Measurements from ENCODE around the gene SLC22A1. TPM values are rescaled to one million over a fixed set of nuclear protein-coding genes. Genes with fewer than 3 reads are reported as not detected.

SLC22A1 gene
- total and polyA plus RNA-seq, 10 of the 15 experiments (the other 5 are each of a cell fraction or from before 2014, with no cell fraction given), result 0.09 to 0.28 (median 0.15) TPM; not detected in 3

DNA sequence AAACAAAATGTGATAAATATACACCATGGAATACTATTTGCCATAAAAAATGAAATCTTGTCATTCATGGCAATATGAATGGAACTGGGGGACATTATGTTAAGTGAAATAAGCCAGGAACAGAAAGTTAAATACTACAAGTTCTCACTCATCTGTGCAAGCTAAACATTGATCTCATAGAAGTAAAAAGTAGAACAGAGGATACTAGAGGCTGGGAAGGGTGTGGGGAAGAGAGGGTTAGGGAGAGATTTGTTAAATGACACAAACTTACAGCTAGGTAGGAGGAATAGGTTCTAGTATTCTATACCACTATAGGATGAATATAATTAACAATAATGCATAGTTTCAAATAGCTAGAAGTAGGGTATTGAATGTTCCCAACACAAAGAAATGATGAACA is 76.0 kb downstream of the SLC22A1 start:
- SMC1A ChIA-PET (ENCODE audit: uncharacterized antibody, unreplicated experiment), result interaction anchor here (1.4 kb wide), 1 partner anchor 10 kb away, joined by 3 read pairs; no protein-coding TSS in a partner anchor

More for the DNA sequence above, 76.0 kb downstream of the SLC22A1 start:
- Histone ChIP-seq H3K27ac (ENCODE audit: control insufficient read depth, insufficient read depth) (no peak overlapping the region), H3K9me3 (replicated peaks; ENCODE audit: control insufficient read depth, insufficient read depth, low read length) (no peaks in the 10 kb centered on the region; the same call in 1 of the 3 replicates), H2AFZ (ENCODE audit: control insufficient read depth, low read depth, low read length) (no peak overlapping the region), H3K36me3 (ENCODE audit: control insufficient read depth in 2 of 2, insufficient read depth in 2 of 2, low read length in 1 of 2) (no peaks in the 10 kb centered on the region), H3K4me1 (ENCODE audit: control insufficient read depth, insufficient read depth, low read length) (no peaks in the 10 kb centered on the region), H4K20me1 (ENCODE audit: control insufficient read depth, insufficient read depth) (no peaks in the 10 kb centered on the region), H3K4me2 (ENCODE audit: control insufficient read depth, insufficient read depth) (no peak overlapping the region), H3K79me2 (ENCODE audit: control insufficient read depth, insufficient read depth, low read length) (no peaks in the 10 kb centered on the region), H3K4me3 (no peak overlapping the region), H3K27me3 (replicated peaks in 1 of 2; ENCODE audit: control insufficient read depth in 2 of 2, insufficient read depth in 2 of 2, low read length in 1 of 2) (no peaks in the 10 kb centered on the region), H3K9ac (ENCODE audit: control insufficient read depth, insufficient read depth, low read length) (no peak overlapping the region)
- DNase-seq (ENCODE audit: low read depth, low spot score) (no peak), FAIRE-seq (no peak), ATAC-seq (no peak)
- TF ChIP-seq, protein P1, sequence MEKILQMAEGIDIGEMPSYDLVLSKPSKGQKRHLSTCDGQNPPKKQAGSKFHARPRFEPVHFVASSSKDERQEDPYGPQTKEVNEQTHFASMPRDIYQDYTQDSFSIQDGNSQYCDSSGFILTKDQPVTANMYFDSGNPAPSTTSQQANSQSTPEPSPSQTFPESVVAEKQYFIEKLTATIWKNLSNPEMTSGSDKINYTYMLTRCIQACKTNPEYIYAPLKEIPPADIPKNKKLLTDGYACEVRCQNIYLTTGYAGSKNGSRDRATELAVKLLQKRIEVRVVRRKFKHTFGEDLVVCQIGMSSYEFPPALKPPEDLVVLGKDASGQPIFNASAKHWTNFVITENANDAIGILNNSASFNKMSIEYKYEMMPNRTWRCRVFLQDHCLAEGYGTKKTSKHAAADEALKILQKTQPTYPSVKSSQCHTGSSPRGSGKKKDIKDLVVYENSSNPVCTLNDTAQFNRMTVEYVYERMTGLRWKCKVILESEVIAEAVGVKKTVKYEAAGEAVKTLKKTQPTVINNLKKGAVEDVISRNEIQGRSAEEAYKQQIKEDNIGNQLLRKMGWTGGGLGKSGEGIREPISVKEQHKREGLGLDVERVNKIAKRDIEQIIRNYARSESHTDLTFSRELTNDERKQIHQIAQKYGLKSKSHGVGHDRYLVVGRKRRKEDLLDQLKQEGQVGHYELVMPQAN (conservative IDR thresholded peaks at IDR 0.05), result no peak
- no peak for TF ChIP-seq CHD1 (IDR thresholded peaks at IDR 0.05; ENCODE audit: low read depth, low read length)
- no peak for TF ChIP-seq YY1 (IDR thresholded peaks at IDR 0.05; ENCODE audit: low read depth, low read length)
- TF ChIP-seq GABPA (IDR thresholded peaks at IDR 0.05; ENCODE audit: low read depth), result no peak
- TF ChIP-seq NRF1 (conservative IDR thresholded peaks at IDR 0.05; ENCODE audit: low read depth, low read length), result no peak
- TF ChIP-seq SUPT20H (IDR thresholded peaks at IDR 0.05; ENCODE audit: borderline replicate concordance, control insufficient read depth, low read depth, low read length), result no peak
- TF ChIP-seq YBX1 (IDR thresholded peaks at IDR 0.05), result no peak
- TF ChIP-seq ZNF217 (IDR thresholded peaks at IDR 0.05), result no peak
- TF ChIP-seq, protein P2, sequence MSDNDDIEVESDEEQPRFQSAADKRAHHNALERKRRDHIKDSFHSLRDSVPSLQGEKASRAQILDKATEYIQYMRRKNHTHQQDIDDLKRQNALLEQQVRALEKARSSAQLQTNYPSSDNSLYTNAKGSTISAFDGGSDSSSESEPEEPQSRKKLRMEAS (IDR thresholded peaks at IDR 0.05; ENCODE audit: low read depth, low read length), result no peak
- CTCF ChIA-PET, result no interaction called here
- in situ Hi-C loops (cut with MboI), result no loop called here
- RAD21 ChIA-PET (ENCODE audit: unreplicated experiment), result no interaction called here
- POLR2A ChIA-PET, result no interaction called here
- intact Hi-C loops (cut with micrococcal nuclease; ENCODE audit: unreplicated experiment), result no loop called here
- BruUV-seq (replicated peaks), result no TSS peak

Data from GM12878 (cell line).